ENCODE measurements around the gene FOXJ1.

FOXJ1 gene

DNA sequence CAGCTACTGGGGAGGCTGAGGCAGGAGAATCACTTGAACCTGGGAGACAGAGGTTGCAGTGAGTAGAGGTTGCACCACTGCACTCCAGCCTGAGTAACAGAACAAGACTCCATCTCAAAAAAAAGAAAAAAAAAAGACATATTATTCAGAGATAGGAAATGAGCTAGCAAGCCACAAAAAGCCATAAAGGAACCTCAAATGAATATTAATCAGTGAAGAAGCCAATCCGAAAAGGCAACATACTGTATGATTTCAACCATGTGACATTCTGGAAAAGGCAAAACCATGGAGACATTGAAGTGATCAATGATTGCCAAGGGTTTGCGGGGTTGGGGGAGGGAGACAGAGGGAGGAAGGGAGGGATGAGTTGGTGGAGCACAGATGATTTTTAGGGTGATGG is 29.1 kb downstream of the FOXJ1 start (continued):
- TF ChIP-seq CSRNP3 (CRISPR knock-in tag; IDR thresholded peaks at IDR 0.05): no peak
- TF ChIP-seq ZC3H10 (CRISPR knock-in tag; IDR thresholded peaks at IDR 0.05): no peak
- no peak for TF ChIP-seq POU6F1 (CRISPR knock-in tag; IDR thresholded peaks at IDR 0.05; ENCODE audit: borderline replicate concordance, low read depth)
- no peak for TF ChIP-seq OSR1 (CRISPR knock-in tag; IDR thresholded peaks at IDR 0.05)
- TF ChIP-seq ZNF565 (CRISPR knock-in tag; conservative IDR thresholded peaks at IDR 0.05; ENCODE audit: low read depth): no peak
- no peak for TF ChIP-seq ARNTL (CRISPR knock-in tag; IDR thresholded peaks at IDR 0.05; ENCODE audit: borderline replicate concordance, low read depth)

GRCh38 chr17:76107509-76107908 is 33.5 kb downstream of the FOXJ1 start:
- ATAC-seq: no peak
- TF ChIP-seq RARB (CRISPR knock-in tag; IDR thresholded peaks at IDR 0.05) (no peak), ZFP3 (CRISPR knock-in tag; IDR thresholded peaks at IDR 0.05) (no peak), OSR1 (CRISPR knock-in tag; IDR thresholded peaks at IDR 0.05) (no peak), GLIS3 (CRISPR knock-in tag; IDR thresholded peaks at IDR 0.05) (no peak), ARNTL (CRISPR knock-in tag; IDR thresholded peaks at IDR 0.05; ENCODE audit: borderline replicate concordance, low read depth) (no peak), ZNF70 (CRISPR knock-in tag; IDR thresholded peaks at IDR 0.05) (no peak)
- TF ChIP-seq, protein P1, sequence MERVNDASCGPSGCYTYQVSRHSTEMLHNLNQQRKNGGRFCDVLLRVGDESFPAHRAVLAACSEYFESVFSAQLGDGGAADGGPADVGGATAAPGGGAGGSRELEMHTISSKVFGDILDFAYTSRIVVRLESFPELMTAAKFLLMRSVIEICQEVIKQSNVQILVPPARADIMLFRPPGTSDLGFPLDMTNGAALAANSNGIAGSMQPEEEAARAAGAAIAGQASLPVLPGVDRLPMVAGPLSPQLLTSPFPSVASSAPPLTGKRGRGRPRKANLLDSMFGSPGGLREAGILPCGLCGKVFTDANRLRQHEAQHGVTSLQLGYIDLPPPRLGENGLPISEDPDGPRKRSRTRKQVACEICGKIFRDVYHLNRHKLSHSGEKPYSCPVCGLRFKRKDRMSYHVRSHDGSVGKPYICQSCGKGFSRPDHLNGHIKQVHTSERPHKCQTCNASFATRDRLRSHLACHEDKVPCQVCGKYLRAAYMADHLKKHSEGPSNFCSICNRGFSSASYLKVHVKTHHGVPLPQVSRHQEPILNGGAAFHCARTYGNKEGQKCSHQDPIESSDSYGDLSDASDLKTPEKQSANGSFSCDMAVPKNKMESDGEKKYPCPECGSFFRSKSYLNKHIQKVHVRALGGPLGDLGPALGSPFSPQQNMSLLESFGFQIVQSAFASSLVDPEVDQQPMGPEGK (CRISPR knock-in tag; IDR thresholded peaks at IDR 0.05; ENCODE audit: borderline replicate concordance): no peak

DNA sequence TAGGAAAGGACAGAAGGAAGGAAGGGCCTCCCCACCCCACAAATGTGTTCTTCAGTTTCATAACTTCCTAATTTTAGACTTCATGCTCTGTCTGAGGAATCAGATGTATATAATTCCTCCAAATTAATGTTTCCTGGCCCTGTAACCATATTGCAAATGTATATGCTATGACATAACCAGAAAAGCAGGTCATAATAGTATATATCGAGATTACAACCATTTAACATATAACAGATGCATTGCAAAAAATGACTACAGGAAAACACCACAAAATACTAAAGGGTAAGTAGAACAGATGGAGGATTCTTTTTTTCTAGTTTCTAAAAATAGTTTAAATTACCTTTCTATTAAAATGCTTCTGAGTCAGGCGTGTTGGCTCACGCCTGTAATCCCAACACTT is 34.3 kb downstream of the FOXJ1 start:
- no peak for TF ChIP-seq CREB5 (CRISPR knock-in tag; IDR thresholded peaks at IDR 0.05; ENCODE audit: low read depth)
- no peak for TF ChIP-seq GLIS3 (CRISPR knock-in tag; IDR thresholded peaks at IDR 0.05)
- no peak for TF ChIP-seq CSDC2 (CRISPR knock-in tag; IDR thresholded peaks at IDR 0.05)
- TF ChIP-seq, protein P1 (CRISPR knock-in tag; IDR thresholded peaks at IDR 0.05; ENCODE audit: borderline replicate concordance): no peak
- TF ChIP-seq BACH2 (CRISPR knock-in tag; IDR thresholded peaks at IDR 0.05; ENCODE audit: borderline replicate concordance): no peak
- no peak for TF ChIP-seq ISL1 (CRISPR knock-in tag; IDR thresholded peaks at IDR 0.05)
- TF ChIP-seq OSR1 (CRISPR knock-in tag; IDR thresholded peaks at IDR 0.05): no peak
- TF ChIP-seq POU6F1 (CRISPR knock-in tag; IDR thresholded peaks at IDR 0.05; ENCODE audit: borderline replicate concordance, low read depth): no peak
- no peak for TF ChIP-seq ZNF70 (CRISPR knock-in tag; IDR thresholded peaks at IDR 0.05)
- no peak for TF ChIP-seq PPARA (CRISPR knock-in tag; IDR thresholded peaks at IDR 0.05; ENCODE audit: borderline replicate concordance)
- ATAC-seq: no peak

DNA sequence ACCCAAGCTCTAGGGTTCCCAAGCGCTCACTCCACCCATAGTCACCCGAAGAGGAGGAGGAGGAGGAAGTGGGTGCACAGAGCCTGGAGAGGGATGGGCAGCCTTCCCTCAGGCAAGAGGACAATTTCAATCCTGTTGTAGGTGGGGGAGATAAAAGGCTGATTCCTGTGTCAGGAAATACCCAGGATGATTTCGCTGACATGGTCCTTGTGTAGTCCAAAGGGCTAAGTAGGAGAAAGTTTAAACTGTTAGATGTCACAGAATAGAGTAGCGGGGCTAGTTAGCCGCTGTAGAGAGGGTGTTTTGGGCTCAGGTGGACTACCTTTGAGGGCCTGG is 36.2 kb downstream of the FOXJ1 start:
- ATAC-seq: no peak
- no peak for TF ChIP-seq ZNF565 (CRISPR knock-in tag; conservative IDR thresholded peaks at IDR 0.05; ENCODE audit: low read depth)
- no peak for TF ChIP-seq TOX (CRISPR knock-in tag; IDR thresholded peaks at IDR 0.05; ENCODE audit: borderline replicate concordance)
- TF ChIP-seq ZFP30 (CRISPR knock-in tag; IDR thresholded peaks at IDR 0.05): no peak
- TF ChIP-seq BACH2 (CRISPR knock-in tag; IDR thresholded peaks at IDR 0.05; ENCODE audit: borderline replicate concordance): no peak
- no peak for TF ChIP-seq RARB (CRISPR knock-in tag; IDR thresholded peaks at IDR 0.05)
- TF ChIP-seq, protein P1 (CRISPR knock-in tag; IDR thresholded peaks at IDR 0.05; ENCODE audit: borderline replicate concordance): no peak
- no peak for TF ChIP-seq CSDC2 (CRISPR knock-in tag; IDR thresholded peaks at IDR 0.05)
- no peak for TF ChIP-seq CSRNP3 (CRISPR knock-in tag; IDR thresholded peaks at IDR 0.05)
- no peak for TF ChIP-seq POU6F1 (CRISPR knock-in tag; IDR thresholded peaks at IDR 0.05; ENCODE audit: borderline replicate concordance, low read depth)
- TF ChIP-seq ARNTL (CRISPR knock-in tag; IDR thresholded peaks at IDR 0.05; ENCODE audit: borderline replicate concordance, low read depth): no peak
- no peak for TF ChIP-seq ESRRG (CRISPR knock-in tag; IDR thresholded peaks at IDR 0.05)
- TF ChIP-seq ZFP3 (CRISPR knock-in tag; IDR thresholded peaks at IDR 0.05): no peak
- TF ChIP-seq ZNF70 (CRISPR knock-in tag; IDR thresholded peaks at IDR 0.05): no peak

Data from SK-N-SH treated with all-trans-retinoic acid at 6 μM for 48 hours (cell line).